ENCODE results near the gene NPHP4. TPM values are rescaled to one million over a fixed set of nuclear protein-coding genes. Genes with fewer than 3 reads are reported as not detected.

Gene NPHP4
- total RNA-seq, 1 donor from 2014 or later: 12.8 TPM

- Mint-ChIP-seq H3K36me3 (ENCODE audit: unreplicated experiment) (peaks cover 4% of the 10 kb centered on the region), H3K9me3 (ENCODE audit: unreplicated experiment) (no peaks in the 10 kb centered on the region), H3K27ac (ENCODE audit: unreplicated experiment) (no peak overlapping the region), H3K4me1 (ENCODE audit: unreplicated experiment) (peaks cover 10% of the 10 kb centered on the region), H3K27me3 (ENCODE audit: unreplicated experiment) (no peaks in the 10 kb centered on the region), H3K4me3 (ENCODE audit: unreplicated experiment) (no peak overlapping the region)
- TF ChIP-seq CTCF (IDR thresholded peaks at IDR 0.05): no peak
- DNase-seq (ENCODE audit: extremely low spot score, unreplicated experiment): peak; percentile 65
Observed at GRCh38 chr1:5920201-5920600, 72.0 kb downstream of the NPHP4 start.

GRCh38 chr1:5918275-5918649 is 74.0 kb downstream of the NPHP4 start:
- Mint-ChIP-seq H3K9me3 (ENCODE audit: unreplicated experiment) (no peaks in the 10 kb centered on the region), H3K27me3 (ENCODE audit: unreplicated experiment) (no peaks in the 10 kb centered on the region), H3K36me3 (ENCODE audit: unreplicated experiment) (no peaks in the 10 kb centered on the region), H3K27ac (ENCODE audit: unreplicated experiment) (no peak overlapping the region), H3K4me1 (ENCODE audit: unreplicated experiment) (peaks cover 20% of the 10 kb centered on the region), H3K4me3 (ENCODE audit: unreplicated experiment) (no peak overlapping the region)
- TF ChIP-seq CTCF (IDR thresholded peaks at IDR 0.05): no peak
- DNase-seq (ENCODE audit: extremely low spot score, unreplicated experiment): no peak

- H3K27me3 Mint-ChIP-seq (ENCODE audit: unreplicated experiment): no peaks in the 10 kb centered on the region
- H3K4me3 Mint-ChIP-seq (ENCODE audit: unreplicated experiment): no peak overlapping the region
- DNase-seq (ENCODE audit: extremely low spot score, unreplicated experiment): peak; percentile 53
- no peak overlapping the region for H3K27ac Mint-ChIP-seq (ENCODE audit: unreplicated experiment)
- H3K36me3 Mint-ChIP-seq (ENCODE audit: unreplicated experiment): no peaks in the 10 kb centered on the region
- no peaks in the 10 kb centered on the region for H3K9me3 Mint-ChIP-seq (ENCODE audit: unreplicated experiment)
- no peak for TF ChIP-seq CTCF (IDR thresholded peaks at IDR 0.05)
- peaks cover 22% of the 10 kb centered on the region for H3K4me1 Mint-ChIP-seq (ENCODE audit: unreplicated experiment)
Observed at GRCh38 chr1:5917591-5918274, 74.5 kb downstream of the NPHP4 start.

- no peak overlapping the region for H3K4me3 Mint-ChIP-seq (ENCODE audit: unreplicated experiment)
- no peaks in the 10 kb centered on the region for H3K9me3 Mint-ChIP-seq (ENCODE audit: unreplicated experiment)
- H3K4me1 Mint-ChIP-seq (ENCODE audit: unreplicated experiment): peaks cover 22% of the 10 kb centered on the region
- H3K27ac Mint-ChIP-seq (ENCODE audit: unreplicated experiment): no peak overlapping the region
- no peaks in the 10 kb centered on the region for H3K27me3 Mint-ChIP-seq (ENCODE audit: unreplicated experiment)
- no peaks in the 10 kb centered on the region for H3K36me3 Mint-ChIP-seq (ENCODE audit: unreplicated experiment)
- no peak for DNase-seq (ENCODE audit: extremely low spot score, unreplicated experiment)
- TF ChIP-seq CTCF (IDR thresholded peaks at IDR 0.05): no peak
Observed at GRCh38 chr1:5917281-5917590, 75.0 kb downstream of the NPHP4 start.

GRCh38 chr1:5916572-5917280 is 75.5 kb downstream of the NPHP4 start:
- no peak for TF ChIP-seq CTCF (IDR thresholded peaks at IDR 0.05)
- Mint-ChIP-seq H3K27me3 (ENCODE audit: unreplicated experiment) (no peaks in the 10 kb centered on the region), H3K9me3 (ENCODE audit: unreplicated experiment) (no peaks in the 10 kb centered on the region), H3K4me1 (ENCODE audit: unreplicated experiment) (peaks cover 22% of the 10 kb centered on the region), H3K27ac (ENCODE audit: unreplicated experiment) (no peak overlapping the region), H3K36me3 (ENCODE audit: unreplicated experiment) (no peaks in the 10 kb centered on the region), H3K4me3 (ENCODE audit: unreplicated experiment) (no peak overlapping the region)
- DNase-seq (ENCODE audit: extremely low spot score, unreplicated experiment): peak; percentile 64
